Central memory CD8-positive, alpha-beta T cell (primary cell): ENCODE measurements around the gene TENT5C.

Experiments used
- ATAC-seq: fragments of 150-1000 bp; cut with Tn5 transposase; replicated peaks from 2 replicates; pipeline ENCODE4 v1.10.0; 2022; ENCODE audit warnings: mild to moderate bottlenecking, moderate FRiP score, moderate number of reproducible peaks; ENCODE audit not compliant: poor library complexity, severe bottlenecking; ENCODE audit errors: extremely low read depth
- DNase-seq, 2 donors: peaks; one replicate each; pipeline ENCODE4 v3.0.0; 2021; ENCODE audit warnings: low spot score in 2 of 2
- H3K27ac Mint-ChIP-seq: one replicate; pipeline ENCODE4 v1.8.0; 2022; ENCODE audit warnings: low read depth, mild to moderate bottlenecking, moderate library complexity, mixed read lengths
- H3K27me3 Mint-ChIP-seq: one replicate; pipeline ENCODE4 v1.8.0; 2022; ENCODE audit warnings: mixed read lengths
- H3K36me3 Mint-ChIP-seq: one replicate; pipeline ENCODE4 v1.8.0; 2022; ENCODE audit warnings: mild to moderate bottlenecking, moderate library complexity, mixed read lengths; ENCODE audit not compliant: insufficient read depth
- H3K4me1 Mint-ChIP-seq: one replicate; pipeline ENCODE4 v1.8.0; 2022; ENCODE audit warnings: mixed read lengths
- H3K4me3 Mint-ChIP-seq: one replicate; pipeline ENCODE4 v1.8.0; 2022; ENCODE audit warnings: mild to moderate bottlenecking, moderate library complexity, mixed read lengths
- H3K9me3 Mint-ChIP-seq: one replicate; pipeline ENCODE4 v1.8.0; 2022; ENCODE audit warnings: mixed read lengths

TENT5C gene

DNA sequence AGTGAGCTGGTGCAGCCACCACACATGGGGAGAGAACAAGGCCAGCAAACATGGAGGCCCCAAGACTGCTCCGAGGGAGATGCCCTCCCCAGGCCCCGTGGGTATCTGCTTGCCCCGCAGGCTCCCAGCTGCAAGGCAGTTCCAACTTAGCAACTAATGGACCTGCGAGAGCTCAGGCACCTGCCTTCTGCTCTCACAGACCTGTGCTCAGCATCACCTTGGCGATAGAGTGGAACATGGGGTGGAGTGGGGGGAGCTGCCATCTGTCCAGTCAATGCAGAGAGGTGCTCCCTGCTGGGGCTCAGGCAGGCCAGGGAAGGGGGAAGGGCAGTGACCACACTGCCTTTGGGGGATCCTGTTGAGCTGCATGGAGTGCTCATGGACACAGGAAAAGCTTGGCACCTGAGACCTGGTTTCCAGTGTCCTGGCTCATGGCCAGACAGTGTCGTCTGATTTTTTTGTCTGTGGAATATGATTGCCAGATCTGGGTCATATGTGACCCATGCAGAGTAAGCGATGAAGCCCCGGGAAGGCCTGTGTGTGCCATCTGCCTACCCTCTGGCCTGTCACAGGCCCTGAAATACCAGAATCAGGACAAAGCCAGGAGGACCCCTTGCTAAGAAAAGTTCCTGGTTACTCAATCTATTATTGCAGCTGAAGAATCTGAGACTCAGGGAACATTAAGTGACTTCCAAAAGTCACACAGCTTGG is 39.9 kb upstream of the TENT5C start:
- H3K4me3 Mint-ChIP-seq = no peak overlapping the region
- no peak for ATAC-seq
- peak in 1 of 2 donors; percentile 2 for DNase-seq
- H3K27me3 Mint-ChIP-seq = no peaks in the 10 kb centered on the region
- no peaks in the 10 kb centered on the region for H3K36me3 Mint-ChIP-seq
- no peaks in the 10 kb centered on the region for H3K4me1 Mint-ChIP-seq
- H3K9me3 Mint-ChIP-seq = no peaks in the 10 kb centered on the region
- H3K27ac Mint-ChIP-seq = no peak overlapping the region

DNA sequence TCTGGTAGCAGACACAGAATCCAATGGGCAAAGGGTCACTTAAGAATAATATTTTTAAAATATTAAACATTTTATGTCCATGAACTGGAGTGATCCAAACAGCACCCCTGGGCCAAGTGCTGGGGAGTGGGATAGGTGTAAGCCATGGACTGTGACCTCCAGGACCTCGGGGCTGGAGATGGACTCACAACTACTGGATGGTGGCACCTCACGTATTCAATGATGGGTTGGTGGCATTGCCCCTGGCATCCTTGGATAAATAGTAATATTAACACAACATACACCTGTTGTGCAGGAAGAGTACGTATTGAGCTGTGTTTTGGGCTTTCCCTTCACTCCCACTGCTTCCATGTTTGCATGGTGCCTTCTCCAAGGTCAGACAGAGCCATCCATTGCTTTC is 39.3 kb upstream of the TENT5C start:
- Mint-ChIP-seq H3K36me3 (no peaks in the 10 kb centered on the region), H3K27me3 (no peaks in the 10 kb centered on the region), H3K27ac (no peak overlapping the region), H3K9me3 (no peaks in the 10 kb centered on the region), H3K4me1 (peaks cover 3% of the 10 kb centered on the region), H3K4me3 (no peak overlapping the region)
- DNase-seq (no peak), ATAC-seq (no peak)

DNA sequence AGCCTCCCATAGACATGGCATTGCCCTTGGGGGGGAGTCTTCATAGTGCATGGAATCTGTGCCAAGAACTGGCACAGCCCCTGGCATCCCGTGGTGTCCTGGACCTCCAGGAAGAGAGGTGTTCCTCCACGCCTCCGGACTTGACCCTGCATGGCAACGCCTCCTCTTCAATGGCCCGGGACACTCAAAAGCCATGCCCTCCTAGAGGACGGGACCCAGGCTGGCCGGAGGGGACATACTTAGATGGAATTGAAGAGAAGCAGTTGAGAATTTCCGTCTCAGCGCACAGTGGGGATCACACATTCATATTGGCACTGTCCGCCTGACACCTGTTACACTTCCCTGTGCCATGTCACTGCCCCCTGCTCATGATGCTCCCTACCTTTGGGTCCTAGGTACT is 38.4 kb upstream of the TENT5C start:
- peaks cover 2% of the 10 kb centered on the region for H3K36me3 Mint-ChIP-seq
- ATAC-seq (no peak), DNase-seq (peak in 1 of 2 donors; percentile 8)
- no peaks in the 10 kb centered on the region for H3K9me3 Mint-ChIP-seq
- H3K4me1 Mint-ChIP-seq = peaks cover 8% of the 10 kb centered on the region
- no peaks in the 10 kb centered on the region for H3K27me3 Mint-ChIP-seq
- no peak overlapping the region for H3K27ac Mint-ChIP-seq
- no peak overlapping the region for H3K4me3 Mint-ChIP-seq

DNA sequence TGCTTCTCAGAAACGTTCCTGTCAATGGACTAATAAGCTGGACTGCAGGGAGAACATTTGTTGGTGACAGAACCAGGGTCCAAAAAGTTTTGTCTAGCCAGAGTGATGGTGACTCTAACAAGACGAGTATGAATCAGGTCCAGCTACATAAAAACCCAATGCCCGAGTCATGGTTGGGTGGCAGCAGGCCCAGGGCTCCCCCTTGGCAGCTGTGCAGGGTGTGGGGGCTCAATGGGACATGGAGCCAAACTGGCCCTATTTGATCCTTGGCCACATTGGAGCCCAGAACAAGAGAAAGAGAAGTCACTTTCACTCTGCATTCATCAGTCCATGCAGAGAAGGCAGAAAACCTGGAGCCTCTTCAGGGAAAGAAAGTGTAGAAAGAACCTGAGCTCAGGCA is 37.9 kb upstream of the TENT5C start:
- Mint-ChIP-seq H3K4me3 (no peak overlapping the region), H3K36me3 (peaks cover 2% of the 10 kb centered on the region), H3K4me1 (peaks cover 13% of the 10 kb centered on the region), H3K9me3 (no peaks in the 10 kb centered on the region), H3K27me3 (no peaks in the 10 kb centered on the region), H3K27ac (no peak overlapping the region)
- DNase-seq = no peak
- ATAC-seq = no peak

DNA sequence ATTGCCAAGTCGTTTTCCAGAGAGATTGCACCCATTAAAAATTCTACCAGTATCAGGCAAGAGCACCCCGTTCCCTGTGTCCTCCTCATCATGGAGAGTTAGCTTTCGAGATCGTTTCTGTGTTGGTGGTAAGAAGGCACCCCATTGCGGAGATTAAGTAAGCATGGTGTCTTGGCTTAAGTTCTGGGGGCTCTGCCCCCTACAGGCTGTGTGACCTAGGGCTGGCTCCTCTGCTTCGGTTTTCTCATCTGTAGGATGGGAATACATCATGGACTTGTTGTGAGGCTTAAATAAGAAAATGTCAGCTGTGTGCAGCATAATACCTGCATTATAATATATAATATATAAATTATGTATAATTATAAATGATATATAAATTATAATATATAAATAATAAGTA is 36.8 kb upstream of the TENT5C start:
- Mint-ChIP-seq H3K9me3 (no peaks in the 10 kb centered on the region), H3K27me3 (no peaks in the 10 kb centered on the region), H3K27ac (no peak overlapping the region), H3K4me1 (peaks cover 14% of the 10 kb centered on the region), H3K4me3 (no peak overlapping the region), H3K36me3 (peaks cover 2% of the 10 kb centered on the region)
- DNase-seq = no peak
- ATAC-seq = no peak

DNA sequence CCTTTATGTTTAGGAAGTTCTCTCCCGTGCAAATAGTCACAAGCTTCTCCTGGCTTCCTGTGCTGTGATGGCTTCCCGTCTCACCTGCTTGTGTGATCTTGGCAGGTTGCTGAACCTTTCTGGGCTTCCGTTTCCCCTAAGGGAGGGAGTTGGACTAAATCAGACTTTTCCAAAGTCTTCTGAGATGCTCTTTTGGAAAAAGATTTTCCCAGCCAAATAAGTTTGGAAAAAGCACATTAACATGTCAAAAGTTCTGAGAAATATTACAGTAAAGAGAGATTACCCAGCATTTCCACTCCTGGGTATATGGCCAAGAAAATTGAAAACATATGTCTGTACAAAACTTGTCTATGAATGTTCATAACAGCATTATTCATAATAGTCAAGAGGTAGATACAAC is 36.0 kb upstream of the TENT5C start:
- peaks cover 2% of the 10 kb centered on the region for H3K36me3 Mint-ChIP-seq
- no peak overlapping the region for H3K27ac Mint-ChIP-seq
- ATAC-seq (no peak), DNase-seq (no peak)
- H3K9me3 Mint-ChIP-seq = no peaks in the 10 kb centered on the region
- no peak overlapping the region for H3K4me3 Mint-ChIP-seq
- peaks cover 19% of the 10 kb centered on the region for H3K4me1 Mint-ChIP-seq
- no peaks in the 10 kb centered on the region for H3K27me3 Mint-ChIP-seq

DNA sequence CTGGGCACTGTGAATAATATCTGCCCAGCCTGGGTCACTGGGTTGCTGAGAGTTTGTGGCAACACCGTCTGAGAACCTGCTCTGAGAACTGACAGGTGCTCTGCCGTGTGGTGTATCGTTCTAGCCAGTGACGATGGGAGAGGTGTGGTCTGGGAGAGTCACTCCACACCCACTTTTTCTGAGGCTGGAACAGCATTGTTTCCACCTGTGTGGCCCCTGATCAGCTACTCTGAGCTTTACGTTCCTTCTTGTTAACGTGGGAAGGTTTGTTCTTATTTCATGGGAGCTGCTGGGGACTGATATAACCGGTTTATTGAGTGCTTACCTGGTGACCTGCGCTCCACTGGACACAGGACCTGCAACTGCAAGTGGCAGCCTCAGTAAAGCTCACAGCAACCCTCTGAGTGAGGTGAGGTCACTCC is 34.8 kb upstream of the TENT5C start:
- peaks cover 19% of the 10 kb centered on the region for H3K4me1 Mint-ChIP-seq
- no peaks in the 10 kb centered on the region for H3K27me3 Mint-ChIP-seq
- DNase-seq (no peak), ATAC-seq (no peak)
- H3K36me3 Mint-ChIP-seq = peaks cover 2% of the 10 kb centered on the region
- no peak overlapping the region for H3K27ac Mint-ChIP-seq
- H3K4me3 Mint-ChIP-seq = no peak overlapping the region
- H3K9me3 Mint-ChIP-seq = no peaks in the 10 kb centered on the region

DNA sequence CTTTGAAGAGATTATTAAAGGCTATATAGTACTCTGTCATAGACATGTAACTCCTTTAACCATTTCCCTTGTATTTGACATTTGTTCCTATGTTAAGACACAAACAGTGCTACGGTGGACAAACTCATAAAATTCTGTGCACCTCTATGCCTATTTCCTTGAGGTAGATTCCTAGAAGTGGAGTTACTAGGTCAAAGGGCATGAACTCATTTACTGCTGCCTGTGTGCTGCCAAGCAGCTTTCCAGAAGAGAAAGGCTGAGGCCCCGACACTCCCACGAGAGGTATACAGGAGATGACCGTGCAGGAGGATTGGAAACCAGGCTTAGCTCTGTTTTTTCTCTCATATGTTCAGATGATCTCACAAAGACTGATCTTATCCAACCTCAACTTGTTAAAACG is 34.4 kb upstream of the TENT5C start:
- H3K27me3 Mint-ChIP-seq = no peaks in the 10 kb centered on the region
- H3K36me3 Mint-ChIP-seq = peaks cover 2% of the 10 kb centered on the region
- DNase-seq (no peak), ATAC-seq (no peak)
- no peak overlapping the region for H3K27ac Mint-ChIP-seq
- H3K4me3 Mint-ChIP-seq = no peak overlapping the region
- no peaks in the 10 kb centered on the region for H3K9me3 Mint-ChIP-seq
- H3K4me1 Mint-ChIP-seq = peaks cover 19% of the 10 kb centered on the region

DNA sequence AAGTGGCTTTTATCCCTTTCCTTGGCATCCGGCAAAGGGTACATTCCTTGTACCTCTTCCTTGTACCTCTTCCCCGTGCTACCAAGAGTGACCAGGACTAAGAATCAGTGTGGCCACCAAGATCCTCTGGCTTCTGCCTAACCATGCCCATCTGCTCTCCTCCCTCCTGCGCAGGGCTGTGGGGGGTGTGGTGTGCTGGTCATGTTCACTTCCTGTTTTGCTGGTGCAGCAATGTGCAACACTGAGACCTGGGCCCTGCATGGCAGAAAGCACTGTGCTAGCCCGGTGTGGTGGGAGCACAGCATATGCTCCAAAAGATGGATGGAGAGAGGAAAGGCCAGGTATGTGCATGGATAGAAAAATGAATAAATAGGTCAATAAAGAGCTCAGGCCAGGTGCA is 33.3 kb upstream of the TENT5C start:
- peaks cover 2% of the 10 kb centered on the region for H3K36me3 Mint-ChIP-seq
- DNase-seq = peak in 1 of 2 donors; percentile 16
- no peaks in the 10 kb centered on the region for H3K9me3 Mint-ChIP-seq
- H3K4me3 Mint-ChIP-seq = peak overlapping the region; percentile 3
- peak; percentile 89 for ATAC-seq
- peak overlapping the region; percentile 9 for H3K27ac Mint-ChIP-seq
- H3K4me1 Mint-ChIP-seq = peaks cover 19% of the 10 kb centered on the region
- no peaks in the 10 kb centered on the region for H3K27me3 Mint-ChIP-seq

DNA sequence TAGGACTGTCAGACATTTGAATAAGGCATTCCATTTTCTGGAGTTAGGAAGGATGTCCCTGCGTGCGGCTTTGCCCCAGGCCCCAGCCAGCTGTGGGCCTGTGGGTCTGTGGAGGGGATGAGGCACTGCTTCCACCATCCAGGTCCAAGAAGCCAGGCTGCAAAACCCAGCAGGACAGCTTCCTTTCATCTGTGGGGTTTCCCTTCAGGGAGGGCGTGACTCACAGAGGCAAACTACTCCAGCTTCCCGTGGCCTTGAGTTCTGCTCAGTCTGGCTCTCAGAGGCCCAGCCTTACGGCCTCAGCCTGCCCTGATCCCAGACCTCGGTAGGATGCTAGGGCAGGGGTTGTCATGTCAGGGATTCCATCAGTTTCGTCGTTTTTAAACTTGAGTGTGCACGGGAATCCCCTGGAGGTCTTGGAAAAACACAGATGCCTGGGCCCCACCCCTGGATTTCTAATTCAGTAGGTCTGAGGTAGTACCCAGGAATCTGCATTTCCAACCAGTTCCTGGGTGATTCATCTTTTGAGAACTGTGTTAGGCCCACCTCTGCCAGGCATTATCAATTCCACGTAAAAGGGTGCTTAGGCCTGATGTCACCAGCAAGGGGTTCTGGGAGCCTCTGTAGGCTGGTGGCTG is 32.3 kb upstream of the TENT5C start:
- DNase-seq = no peak

DNA sequence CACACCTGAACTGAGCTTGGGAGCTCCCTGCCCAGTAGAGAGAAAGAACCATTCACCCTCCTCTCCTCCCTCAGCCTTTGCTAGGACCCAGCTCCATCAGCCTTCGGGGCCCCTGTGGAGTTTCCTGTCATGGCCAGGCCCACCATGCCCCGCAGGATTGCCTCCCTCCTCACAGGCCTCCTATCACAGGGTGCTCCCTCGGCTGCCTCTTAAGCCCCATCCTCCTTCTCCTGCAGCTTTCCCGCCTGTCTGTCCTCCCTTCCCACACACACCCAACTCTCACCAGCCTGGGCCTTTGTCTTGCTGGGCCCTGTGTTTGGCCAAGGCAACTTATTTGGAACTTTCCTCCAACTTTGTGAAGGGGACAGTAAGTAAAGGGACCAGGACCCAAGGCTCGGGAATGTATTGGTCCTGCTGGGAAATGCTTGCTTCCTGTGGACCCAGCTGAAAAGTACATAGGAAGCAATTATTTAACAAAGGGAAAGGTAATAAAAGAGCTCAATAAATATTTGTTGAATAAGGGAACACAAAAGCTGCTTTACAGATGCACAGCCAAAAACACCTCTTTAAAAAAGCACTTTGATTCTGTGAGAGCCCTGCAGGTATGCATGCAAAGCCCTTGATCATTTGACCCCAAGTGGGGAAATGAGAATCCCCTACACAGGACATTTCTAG is 31.6 kb upstream of the TENT5C start:
- no peaks in the 10 kb centered on the region for H3K9me3 Mint-ChIP-seq
- no peak overlapping the region for H3K27ac Mint-ChIP-seq
- H3K4me3 Mint-ChIP-seq = no peak overlapping the region
- H3K27me3 Mint-ChIP-seq = no peaks in the 10 kb centered on the region
- peaks cover 2% of the 10 kb centered on the region for H3K36me3 Mint-ChIP-seq
- ATAC-seq (no peak), DNase-seq (no peak)
- peaks cover 19% of the 10 kb centered on the region for H3K4me1 Mint-ChIP-seq

More for the DNA sequence above, 32.3 kb upstream of the TENT5C start:
- Mint-ChIP-seq H3K27me3 (no peaks in the 10 kb centered on the region), H3K4me3 (no peak overlapping the region), H3K4me1 (peaks cover 19% of the 10 kb centered on the region), H3K9me3 (no peaks in the 10 kb centered on the region), H3K36me3 (peaks cover 2% of the 10 kb centered on the region), H3K27ac (peak overlapping the region; percentile 9)
- ATAC-seq = no peak

DNA sequence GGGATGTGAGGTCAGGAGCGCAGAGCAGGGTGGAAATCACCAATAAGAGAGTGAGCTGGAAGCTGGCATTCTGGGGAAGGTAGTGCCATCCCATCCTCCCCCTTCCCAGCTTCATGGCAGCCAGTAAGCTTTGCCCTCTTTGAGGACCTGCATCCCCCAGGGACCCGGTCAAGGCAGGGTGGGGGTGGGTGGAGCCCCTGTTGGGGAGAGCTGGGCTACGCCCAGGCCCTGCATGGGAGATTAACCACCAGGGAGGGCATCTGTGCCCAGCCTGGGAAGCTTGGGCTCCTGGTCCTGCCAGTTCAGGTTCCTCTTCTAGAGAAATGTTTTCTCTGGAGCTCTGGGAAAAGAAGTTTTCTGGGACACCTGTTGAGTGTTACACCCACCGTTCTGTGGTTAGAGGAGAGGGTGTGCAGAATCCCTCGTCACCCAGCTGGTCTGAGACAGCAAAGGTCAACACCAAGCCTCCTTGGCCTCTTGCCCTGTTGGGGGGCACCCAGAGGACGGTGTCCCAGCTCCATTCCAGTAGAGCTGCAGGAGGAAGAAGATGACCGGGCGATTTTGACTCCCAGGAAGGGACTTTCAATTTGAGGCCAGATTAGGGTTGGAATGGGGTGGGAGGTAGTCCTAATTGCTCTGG is 30.1 kb upstream of the TENT5C start:
- ATAC-seq (no peak), DNase-seq (no peak)
- Mint-ChIP-seq H3K4me3 (no peak overlapping the region), H3K27ac (no peak overlapping the region), H3K4me1 (peaks cover 19% of the 10 kb centered on the region), H3K27me3 (no peaks in the 10 kb centered on the region), H3K36me3 (peaks cover 2% of the 10 kb centered on the region), H3K9me3 (no peaks in the 10 kb centered on the region)
